HepG2 (cell line): ENCODE measurements around the gene NUP153.

Source experiments
- KLF13 ChIP-seq: sonication (generic); formaldehyde crosslinking; IDR thresholded peaks from 2 replicates; pipeline ENCODE4 v1.4.0; 2020; ENCODE audit warnings: mild to moderate bottlenecking, missing genetic modification reagents
- NFRKB ChIP-seq: fragments of 450-650 bp; IDR thresholded peaks from 2 replicates; pipeline ENCODE4 v1.6.1; 2017
- POLR2A ChIP-seq, 2 experiments: IDR thresholded peaks; 2 replicates each; pipeline ENCODE4 v1.6.1; 2011; ENCODE audit warnings: low read depth in 2 of 2, low read length in 2 of 2, mild to moderate bottlenecking in 1 of 2, moderate library complexity in 1 of 2; ENCODE audit not compliant: insufficient read depth in 1 of 2
- RAD21 ChIP-seq: fragments of 450-650 bp; formaldehyde crosslinking; IDR thresholded peaks from 2 replicates; pipeline ENCODE4 v1.5.0; 2020; ENCODE audit warnings: mild to moderate bottlenecking
- SRSF9 ChIP-seq: fragments of 200-400 bp; formaldehyde crosslinking; IDR thresholded peaks from 2 replicates; pipeline ENCODE4 v1.6.1; 2018; ENCODE audit warnings: borderline replicate concordance, mild to moderate bottlenecking, low read depth, low read length; ENCODE audit not compliant: insufficient read depth, poor library complexity, severe bottlenecking
- YY1 ChIP-seq: IDR thresholded peaks from 2 replicates; pipeline ENCODE4 v1.6.1; 2011; ENCODE audit warnings: low read length, low read depth, moderate library complexity, mild to moderate bottlenecking; ENCODE audit not compliant: insufficient read depth, insufficient replicate concordance
- ZFP37 ChIP-seq: sonication (generic); formaldehyde crosslinking; IDR thresholded peaks from 2 replicates; pipeline ENCODE4 v1.4.0; 2020; ENCODE audit warnings: missing genetic modification reagents, borderline replicate concordance
- ZNF143 ChIP-seq: sonication (generic); formaldehyde crosslinking; IDR thresholded peaks from 2 replicates; pipeline ENCODE4 v1.4.0; 2020; ENCODE audit warnings: missing genetic modification reagents
- ZNF160 ChIP-seq: sonication (generic); formaldehyde crosslinking; IDR thresholded peaks from 2 replicates; pipeline ENCODE4 v1.8.0; 2022; ENCODE audit warnings: mild to moderate bottlenecking, inconsistent platforms, missing genetic modification reagents
- ZSCAN30 ChIP-seq: sonication (generic); formaldehyde crosslinking; IDR thresholded peaks from 2 replicates; pipeline ENCODE4 v1.5.0; 2020; ENCODE audit warnings: mild to moderate bottlenecking, missing genetic modification reagents
- TF ChIP-seq, protein P1 (sequence below): sonication (generic); formaldehyde crosslinking; IDR thresholded peaks from 2 replicates; pipeline ENCODE4 v1.5.0; 2020; ENCODE audit warnings: mild to moderate bottlenecking, missing genetic modification reagents, moderate library complexity
- TF ChIP-seq, protein P2 (sequence below): sonication (generic); formaldehyde crosslinking; IDR thresholded peaks from 2 replicates; pipeline ENCODE4 v1.4.0; 2020; ENCODE audit warnings: missing genetic modification reagents, borderline replicate concordance

DNA sequence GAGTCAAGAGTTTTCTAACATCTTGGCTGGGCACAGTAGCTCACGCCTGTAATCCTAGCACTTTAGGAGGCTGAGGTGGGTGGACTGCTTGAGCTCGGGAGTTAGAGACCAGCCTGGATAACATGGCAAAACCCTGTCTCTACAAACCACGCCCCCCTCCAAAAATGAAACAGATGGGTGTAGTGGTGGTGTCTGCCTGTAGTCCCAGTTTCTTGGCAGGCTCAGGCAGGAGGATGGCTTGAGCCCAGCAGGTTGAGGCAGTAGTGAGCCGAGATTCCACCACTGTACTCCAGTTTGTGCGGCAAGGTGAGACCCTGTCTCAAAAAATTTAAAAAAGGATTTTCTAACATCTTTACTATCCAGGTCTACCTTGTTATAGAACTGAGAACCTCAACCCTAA lies 84.6 kb downstream of the NUP153 start:
- no peak for TF ChIP-seq KLF13 (CRISPR knock-in tag)
- no peak for TF ChIP-seq SRSF9
- TF ChIP-seq YY1: no peak
- no peak for TF ChIP-seq RAD21 (CRISPR knock-in tag)
- TF ChIP-seq POLR2A (IDR thresholded peaks at IDR 0.05; ENCODE audit: insufficient read depth in 1 of 2, low read depth in 2 of 2, low read length in 2 of 2): no peak
- TF ChIP-seq ZFP37 (CRISPR knock-in tag): no peak
- TF ChIP-seq, protein P1, sequence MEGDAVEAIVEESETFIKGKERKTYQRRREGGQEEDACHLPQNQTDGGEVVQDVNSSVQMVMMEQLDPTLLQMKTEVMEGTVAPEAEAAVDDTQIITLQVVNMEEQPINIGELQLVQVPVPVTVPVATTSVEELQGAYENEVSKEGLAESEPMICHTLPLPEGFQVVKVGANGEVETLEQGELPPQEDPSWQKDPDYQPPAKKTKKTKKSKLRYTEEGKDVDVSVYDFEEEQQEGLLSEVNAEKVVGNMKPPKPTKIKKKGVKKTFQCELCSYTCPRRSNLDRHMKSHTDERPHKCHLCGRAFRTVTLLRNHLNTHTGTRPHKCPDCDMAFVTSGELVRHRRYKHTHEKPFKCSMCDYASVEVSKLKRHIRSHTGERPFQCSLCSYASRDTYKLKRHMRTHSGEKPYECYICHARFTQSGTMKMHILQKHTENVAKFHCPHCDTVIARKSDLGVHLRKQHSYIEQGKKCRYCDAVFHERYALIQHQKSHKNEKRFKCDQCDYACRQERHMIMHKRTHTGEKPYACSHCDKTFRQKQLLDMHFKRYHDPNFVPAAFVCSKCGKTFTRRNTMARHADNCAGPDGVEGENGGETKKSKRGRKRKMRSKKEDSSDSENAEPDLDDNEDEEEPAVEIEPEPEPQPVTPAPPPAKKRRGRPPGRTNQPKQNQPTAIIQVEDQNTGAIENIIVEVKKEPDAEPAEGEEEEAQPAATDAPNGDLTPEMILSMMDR (CRISPR knock-in tag): no peak
- TF ChIP-seq ZNF160: no peak
- TF ChIP-seq, protein P2, sequence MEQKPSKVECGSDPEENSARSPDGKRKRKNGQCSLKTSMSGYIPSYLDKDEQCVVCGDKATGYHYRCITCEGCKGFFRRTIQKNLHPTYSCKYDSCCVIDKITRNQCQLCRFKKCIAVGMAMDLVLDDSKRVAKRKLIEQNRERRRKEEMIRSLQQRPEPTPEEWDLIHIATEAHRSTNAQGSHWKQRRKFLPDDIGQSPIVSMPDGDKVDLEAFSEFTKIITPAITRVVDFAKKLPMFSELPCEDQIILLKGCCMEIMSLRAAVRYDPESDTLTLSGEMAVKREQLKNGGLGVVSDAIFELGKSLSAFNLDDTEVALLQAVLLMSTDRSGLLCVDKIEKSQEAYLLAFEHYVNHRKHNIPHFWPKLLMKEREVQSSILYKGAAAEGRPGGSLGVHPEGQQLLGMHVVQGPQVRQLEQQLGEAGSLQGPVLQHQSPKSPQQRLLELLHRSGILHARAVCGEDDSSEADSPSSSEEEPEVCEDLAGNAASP (CRISPR knock-in tag): no peak
- TF ChIP-seq ZSCAN30: no peak
- TF ChIP-seq ZNF143 (CRISPR knock-in tag): no peak
- TF ChIP-seq NFRKB: no peak
